DMS153 treated with DMSO at 0.1 percent for 48 hours (cell line): ENCODE data around the gene ZIC5.

ENCODE experiments used
- DNase-seq: peaks from one replicate; lab custom pipeline; 2025; ENCODE audit not compliant: unreplicated experiment; lab: John Stamatoyannopoulos, UW

The ZIC5 gene

DNA sequence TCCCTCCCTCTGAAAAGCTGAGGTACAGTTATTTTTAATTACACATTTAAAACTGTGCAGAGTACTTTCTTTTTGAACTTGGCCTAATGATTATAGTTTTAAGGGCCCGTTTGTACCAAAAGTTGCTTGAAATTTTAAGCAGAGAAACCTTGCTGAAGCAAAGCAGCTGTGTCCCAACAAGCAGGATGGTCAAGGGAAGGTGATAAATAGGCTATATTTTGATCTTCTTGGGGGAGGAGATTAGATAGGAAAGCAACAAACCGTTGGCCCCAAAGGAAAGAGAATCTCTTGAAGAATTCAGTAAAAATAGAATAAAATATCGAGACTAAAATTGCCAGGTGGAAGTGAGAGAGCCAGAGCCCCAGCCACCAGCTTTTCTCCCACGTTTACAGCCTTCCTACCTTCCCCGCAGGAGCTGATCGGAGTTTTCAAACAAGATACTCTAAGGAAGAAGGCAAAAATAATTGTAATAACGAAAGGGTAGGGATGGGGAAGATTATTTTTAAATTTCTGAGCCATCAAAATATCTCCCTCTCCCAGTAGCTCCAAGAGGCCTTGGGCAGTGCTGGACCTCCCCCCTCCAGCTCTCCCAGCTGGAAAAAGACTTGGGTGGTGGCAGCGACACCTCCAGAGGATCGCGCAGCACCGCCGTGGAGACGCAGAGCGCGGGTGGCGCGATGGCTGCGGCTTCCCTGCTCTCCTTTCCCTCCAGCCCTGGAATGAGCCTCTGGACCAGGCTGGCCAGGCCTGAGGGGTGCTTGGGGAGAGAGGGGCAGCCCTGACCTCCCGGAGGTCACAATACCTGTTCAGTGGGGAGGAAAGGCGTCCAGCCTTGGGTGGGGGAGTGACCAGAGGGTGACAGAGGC is 15.8 kb upstream of the ZIC5 start:
- no peak for DNase-seq

DNA sequence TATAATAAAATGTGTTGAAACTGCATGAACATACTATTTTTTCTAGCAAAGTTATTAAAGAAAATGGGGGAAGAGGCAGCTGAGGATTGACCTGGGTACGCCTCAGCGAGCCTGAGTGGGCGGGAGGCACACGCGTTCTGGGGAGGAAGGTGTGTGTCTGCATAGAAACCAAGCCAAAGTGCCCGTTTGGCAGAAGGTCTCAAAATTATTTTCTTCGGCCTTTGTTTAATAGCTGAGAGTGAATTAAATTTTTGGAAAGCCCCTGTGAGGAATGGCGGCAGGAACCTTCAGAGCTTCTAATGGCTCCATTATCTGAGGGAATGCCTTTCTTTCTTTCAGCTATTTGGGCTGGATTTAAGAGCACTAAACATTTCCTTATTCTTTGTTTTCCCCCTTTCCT is 15.2 kb upstream of the ZIC5 start:
- DNase-seq, result no peak

DNA sequence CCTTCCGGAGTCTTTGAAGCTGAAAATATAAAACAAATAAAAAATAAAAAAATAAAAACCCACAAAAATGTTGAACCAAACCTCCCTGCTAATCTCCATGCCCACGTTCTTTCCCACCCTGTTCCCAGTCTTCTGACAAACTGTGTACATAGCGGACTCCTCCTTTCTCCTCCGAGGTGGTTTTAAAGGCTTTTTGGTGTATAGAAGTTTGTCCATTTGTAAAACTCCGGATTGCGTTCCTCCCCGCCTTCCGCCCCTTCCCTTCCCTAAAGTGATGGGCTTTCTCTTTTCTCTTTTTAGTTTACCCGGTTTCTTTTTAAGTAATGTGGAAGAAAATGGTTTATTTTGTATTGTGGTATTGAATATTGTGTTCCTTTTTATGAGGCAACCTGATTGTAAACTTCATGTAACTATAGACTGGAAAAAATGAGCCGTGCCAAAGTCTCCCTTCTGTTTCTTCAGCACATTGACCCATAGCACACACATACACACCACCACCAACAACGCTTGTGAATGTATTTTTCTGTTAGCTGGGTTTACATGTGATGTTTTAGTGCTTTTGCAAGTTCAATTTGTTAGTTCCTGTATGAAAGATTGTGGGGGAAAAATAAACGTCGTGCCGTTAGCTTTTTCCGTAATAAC is 14.4 kb upstream of the ZIC5 start:
- DNase-seq, result no peak

DNA sequence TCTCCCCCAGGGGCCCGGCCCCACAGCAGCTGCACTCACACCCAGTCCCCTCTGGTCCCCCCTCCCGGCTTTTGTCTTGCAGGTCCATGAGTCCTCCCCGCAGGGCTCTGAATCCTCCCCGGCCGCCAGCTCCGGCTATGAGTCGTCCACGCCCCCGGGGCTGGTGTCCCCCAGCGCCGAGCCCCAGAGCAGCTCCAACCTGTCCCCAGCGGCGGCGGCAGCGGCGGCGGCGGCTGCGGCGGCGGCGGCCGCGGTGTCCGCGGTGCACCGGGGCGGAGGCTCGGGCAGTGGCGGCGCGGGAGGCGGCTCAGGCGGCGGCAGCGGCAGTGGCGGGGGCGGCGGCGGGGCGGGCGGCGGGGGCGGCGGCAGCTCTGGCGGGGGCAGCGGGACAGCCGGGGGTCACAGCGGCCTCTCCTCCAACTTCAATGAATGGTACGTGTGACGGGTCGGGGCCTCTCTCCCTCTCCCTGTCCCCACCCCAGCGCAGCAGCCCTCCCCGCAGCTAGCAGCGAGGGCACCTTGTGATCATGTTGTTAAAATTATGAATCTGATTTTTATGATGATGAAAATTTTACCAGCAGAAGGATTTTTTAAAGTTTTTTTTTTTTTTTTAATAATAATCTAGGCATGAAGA is 13.8 kb upstream of the ZIC5 start:
- no peak for DNase-seq

DNA sequence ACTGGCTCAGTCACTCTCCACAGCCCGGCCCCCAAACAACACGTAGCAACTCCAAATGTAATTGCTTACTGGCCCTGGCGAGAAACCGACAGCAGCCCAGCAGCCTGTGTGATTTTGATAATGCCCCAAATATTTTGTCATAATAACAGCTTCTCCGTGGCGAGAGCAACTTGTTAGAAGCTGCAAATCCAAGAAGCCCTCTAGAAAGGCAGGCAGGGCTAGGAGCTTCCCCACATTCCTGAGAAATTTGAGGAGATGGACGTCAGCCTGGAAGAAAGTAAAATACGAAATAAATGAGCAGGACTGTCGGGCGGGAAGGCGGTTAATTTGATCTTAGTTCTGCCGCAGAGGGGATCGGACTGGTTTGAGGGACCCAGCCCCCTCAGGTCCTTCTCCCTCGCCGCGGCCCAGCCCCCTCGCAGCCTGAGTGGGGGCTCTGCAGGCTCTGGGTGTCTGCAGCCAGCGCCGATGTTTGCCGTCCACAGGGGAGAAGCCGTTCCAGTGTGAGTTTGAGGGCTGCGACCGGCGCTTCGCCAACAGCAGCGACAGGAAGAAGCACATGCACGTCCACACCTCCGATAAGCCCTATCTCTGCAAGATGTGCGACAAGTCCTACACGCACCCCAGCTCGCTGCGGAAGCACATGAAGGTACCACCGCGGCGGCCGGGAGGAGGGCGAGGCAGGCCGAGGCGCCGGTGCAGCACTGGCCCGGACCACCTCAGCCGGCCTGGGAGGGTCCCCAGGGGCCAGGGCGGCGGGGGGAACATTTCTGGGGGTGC is 13.1 kb upstream of the ZIC5 start:
- no peak for DNase-seq

DNA sequence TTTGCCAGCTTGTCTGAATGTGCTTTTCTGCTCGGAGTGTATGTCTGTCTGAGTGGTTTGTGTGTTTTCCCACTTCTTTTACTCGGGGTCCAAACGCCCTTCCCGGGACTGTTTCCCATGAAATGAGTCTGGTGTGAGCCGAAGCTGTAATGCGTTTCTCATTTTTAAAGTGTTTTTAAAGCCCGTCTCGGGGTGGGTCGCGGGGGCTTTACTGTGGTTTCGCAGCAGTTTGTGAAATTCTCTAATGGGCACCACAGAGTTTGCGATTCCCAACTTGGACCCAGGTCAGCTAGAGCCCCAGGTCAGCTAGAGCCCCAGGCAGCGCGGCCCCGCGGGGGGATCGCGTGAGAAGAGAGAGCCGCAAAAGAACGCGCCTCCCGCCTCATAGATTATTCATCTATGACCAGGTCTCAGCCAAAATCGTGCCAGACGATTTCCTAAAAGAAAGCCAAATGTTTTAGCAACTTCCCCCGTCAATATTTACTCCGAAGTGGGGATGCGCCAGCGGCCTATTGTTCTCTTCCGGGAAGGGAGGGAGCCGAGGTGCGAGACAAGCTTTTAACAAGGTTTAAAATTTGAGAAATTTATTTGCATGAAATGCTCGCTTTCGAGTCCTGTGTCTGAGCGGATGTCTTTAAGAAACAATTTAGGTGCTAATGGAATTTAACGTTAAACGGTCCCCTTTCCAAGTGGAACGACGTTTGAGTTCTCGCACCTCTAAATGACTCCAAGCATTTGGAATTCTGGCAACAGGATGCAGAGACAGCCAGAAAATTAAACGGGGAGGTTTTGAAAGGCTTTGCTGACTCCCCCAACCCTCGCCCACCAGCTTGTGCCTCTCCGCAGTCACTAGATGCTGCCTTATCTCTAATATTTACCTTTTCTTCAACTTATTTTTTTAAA is 12.2 kb upstream of the ZIC5 start:
- no peak for DNase-seq

DNA sequence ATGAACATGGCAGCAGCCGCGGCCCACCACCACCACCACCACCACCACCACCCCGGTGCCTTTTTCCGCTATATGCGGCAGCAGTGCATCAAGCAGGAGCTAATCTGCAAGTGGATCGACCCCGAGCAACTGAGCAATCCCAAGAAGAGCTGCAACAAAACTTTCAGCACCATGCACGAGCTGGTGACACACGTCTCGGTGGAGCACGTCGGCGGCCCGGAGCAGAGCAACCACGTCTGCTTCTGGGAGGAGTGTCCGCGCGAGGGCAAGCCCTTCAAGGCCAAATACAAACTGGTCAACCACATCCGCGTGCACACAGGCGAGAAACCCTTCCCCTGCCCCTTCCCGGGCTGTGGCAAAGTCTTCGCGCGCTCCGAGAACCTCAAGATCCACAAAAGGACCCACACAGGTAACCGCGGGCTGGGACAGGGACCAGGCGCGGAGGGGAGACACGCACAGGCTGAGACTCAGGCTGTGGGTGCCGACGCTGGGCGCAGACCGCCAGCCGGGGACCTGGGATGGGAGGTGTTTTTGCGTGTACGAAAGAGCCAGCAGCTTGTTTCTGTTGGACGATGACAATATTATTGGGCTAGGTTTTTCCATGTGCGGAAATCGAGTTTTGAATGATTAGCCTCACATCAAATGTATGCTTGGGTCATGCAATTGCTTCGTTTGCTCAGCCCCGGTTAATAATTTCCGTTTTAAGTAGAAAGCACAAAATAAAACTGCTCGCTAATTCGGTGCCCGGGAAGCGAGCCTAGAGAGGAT is 11.3 kb upstream of the ZIC5 start:
- no peak for DNase-seq

DNA sequence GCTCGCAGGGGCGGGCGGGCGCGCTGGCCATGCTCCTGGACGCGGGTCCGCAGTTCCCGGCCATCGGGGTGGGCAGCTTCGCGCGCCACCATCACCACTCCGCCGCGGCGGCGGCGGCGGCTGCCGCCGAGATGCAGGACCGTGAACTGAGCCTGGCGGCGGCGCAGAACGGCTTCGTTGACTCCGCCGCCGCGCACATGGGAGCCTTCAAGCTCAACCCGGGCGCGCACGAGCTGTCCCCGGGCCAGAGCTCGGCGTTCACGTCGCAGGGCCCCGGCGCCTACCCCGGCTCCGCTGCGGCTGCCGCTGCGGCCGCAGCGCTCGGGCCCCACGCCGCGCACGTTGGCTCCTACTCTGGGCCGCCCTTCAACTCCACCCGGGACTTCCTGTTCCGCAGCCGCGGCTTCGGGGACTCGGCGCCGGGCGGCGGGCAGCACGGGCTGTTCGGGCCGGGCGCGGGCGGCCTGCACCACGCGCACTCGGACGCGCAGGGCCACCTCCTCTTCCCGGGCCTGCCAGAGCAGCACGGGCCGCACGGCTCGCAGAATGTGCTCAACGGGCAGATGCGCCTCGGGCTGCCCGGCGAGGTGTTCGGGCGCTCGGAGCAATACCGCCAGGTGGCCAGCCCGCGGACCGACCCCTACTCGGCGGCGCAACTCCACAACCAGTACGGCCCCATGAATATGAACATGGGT is 10.6 kb upstream of the ZIC5 start:
- DNase-seq, result no peak

DNA sequence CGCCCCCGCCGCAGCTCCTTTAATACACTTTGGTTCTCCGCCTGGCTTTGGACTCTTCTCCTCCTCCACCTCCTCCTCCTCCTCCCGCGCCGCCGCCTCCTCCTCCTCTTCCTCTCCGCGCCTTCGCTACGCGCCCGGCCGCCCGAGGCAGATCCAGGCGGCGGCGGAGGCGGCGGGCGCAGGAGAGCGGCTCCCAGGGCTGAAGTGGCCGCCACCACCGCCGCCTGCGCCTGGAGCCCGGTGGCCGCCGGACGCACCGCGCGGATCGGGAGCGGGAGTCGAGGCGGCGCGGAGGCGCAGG is 10.1 kb upstream of the ZIC5 start, which contains the start of gene ZIC2:
Gene ZIC2, plus strand, starts transcription at position 50 of the 301 bp plus-strand sequence. CDS start 281 bp downstream, outside the sequence.
- no peak for DNase-seq

DNA sequence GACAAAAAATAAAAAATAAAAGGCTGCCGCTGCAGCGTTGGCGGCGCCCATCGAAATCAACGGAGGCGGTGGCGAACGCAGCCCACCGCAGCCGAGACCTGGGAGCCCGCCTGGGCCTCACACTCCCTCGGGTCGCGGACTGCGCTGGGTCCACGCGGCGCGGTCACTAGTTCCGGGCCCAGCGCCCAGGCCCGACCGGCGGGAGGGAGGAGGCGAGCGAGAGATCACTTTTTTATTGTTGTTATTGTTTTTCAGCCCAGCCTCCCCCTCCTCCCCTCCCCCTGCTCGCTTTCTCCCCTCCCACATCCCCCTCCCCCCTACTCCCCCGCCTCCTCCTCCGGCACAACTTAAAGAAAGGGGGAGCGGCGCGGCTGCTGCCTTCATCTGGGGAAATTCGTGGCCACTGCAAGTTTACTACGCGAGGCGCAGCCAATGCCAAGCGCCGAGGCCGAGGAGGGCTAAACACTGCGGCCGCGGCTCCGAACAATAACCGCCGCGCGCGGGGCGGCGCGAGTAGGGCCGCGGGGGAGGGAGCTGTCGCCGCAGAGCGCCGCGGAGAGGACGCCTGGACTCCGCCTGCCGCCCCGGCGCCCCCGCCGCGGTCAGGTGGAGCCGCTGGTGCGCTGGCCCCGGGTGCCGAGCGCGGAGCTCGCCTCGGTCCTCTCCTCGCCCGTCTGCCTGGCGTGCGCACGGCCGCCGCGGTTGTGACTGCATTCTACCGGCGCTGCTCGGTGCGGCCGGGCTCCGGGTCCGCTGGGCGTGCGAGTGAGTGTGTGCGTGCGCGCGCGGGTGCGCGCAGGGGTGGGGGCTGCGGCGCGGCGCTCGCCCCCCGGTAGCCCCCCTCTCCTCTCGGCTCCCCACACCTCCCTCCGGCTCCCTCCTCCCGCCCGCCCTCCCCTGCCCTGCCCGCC is 9.5 kb upstream of the ZIC5 start:
- peak; percentile 57 for DNase-seq

DNA sequence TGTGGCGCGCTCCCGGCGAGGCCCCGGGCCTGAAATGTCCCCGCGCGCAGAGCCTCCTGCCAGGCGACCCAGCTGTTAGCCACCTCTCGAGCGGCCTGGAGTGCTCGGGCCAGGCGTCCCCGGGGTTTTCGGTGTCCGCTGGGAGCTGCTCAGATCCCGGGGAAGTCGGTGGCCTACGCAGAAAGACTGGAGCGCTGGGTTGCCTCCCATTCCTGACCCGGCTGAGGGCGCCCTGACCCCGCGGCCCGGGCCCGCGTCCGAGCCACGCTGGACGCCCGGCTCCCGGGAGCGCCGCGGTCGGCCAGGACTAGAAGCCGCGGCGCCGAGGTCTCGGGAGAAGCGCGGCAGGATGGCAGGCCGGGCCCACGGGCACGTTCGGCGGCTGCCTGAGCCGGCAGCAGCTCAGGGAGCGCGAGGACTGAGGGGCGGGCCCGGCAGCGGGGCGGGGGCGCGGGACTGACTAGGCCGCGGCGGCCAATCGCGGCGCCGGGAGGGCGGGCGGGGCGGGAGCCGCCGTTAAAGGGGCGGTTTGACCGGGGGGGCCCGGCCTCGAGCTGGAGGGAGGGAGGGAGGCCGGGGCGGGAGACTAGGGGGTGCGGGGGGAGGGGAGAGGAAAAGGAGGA is 8.7 kb upstream of the ZIC5 start:
- no peak for DNase-seq

DNA sequence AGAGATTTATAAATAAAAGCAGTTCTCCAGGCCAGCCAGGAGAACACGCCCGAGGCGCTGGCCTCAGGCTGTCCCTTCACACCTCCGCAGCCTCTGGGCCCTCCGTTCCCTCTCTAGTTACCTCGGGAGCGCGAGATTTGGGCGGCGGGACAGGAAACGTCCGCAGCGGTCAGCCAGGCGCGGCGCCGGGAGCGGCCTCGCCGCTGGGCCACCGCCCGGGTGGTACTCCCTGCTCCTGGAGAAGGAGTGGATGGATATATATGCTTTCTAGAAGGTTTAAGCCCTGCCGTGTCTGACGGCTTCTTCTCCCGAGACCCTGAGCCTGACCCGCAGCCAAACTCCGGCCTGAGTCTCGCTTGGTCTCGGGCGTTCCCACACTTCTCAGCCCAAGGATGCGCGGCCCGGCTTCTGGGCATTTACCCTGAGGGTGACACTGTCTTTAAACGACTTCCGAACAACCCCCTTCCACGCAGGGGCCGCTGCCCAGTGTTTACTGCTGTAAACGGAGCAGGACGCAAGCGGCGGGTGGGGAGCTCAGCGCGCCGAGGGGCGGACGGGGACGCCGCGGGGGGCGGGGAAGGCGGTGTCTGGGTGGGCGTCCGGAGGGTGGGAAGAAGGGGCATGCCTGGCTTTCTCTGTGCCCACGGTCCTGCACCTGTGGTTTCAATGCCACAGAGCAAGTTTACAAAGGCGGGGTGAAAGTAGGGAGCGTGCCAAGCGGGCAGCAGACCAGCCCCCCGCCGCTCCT is 8.1 kb upstream of the ZIC5 start:
- DNase-seq, result no peak

DNA sequence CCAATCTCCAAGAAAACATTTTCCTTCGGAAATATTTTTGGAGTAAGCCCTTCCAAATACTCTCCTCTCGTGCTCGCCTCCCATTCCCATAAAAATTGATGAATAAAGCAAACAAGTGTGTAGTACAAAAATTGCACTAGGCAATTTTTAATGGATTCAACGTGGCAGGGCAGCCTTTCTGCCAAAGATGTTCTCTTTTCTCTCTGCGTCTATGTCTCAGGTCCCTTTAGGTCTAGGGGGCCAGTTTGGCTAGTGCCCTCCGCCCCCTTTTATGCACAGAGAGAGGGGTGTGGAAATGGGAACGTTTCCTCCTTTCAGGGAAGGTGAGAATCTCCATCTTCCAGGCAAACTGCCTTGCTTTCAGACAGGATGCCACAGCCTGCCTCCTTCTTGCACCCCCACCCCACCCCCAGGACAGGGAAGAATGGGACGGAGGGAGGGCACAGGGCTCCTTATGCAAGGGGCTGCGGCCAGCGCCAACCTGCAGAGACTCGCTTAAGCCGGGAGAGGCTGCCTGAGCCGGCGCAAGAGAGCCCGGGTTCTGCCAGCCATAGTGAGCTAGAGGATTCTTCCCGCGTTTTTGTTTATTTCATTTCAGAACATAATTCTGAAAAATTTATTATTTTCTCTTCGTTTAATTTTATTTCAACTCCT is 7.4 kb upstream of the ZIC5 start:
- DNase-seq, result no peak

DNA sequence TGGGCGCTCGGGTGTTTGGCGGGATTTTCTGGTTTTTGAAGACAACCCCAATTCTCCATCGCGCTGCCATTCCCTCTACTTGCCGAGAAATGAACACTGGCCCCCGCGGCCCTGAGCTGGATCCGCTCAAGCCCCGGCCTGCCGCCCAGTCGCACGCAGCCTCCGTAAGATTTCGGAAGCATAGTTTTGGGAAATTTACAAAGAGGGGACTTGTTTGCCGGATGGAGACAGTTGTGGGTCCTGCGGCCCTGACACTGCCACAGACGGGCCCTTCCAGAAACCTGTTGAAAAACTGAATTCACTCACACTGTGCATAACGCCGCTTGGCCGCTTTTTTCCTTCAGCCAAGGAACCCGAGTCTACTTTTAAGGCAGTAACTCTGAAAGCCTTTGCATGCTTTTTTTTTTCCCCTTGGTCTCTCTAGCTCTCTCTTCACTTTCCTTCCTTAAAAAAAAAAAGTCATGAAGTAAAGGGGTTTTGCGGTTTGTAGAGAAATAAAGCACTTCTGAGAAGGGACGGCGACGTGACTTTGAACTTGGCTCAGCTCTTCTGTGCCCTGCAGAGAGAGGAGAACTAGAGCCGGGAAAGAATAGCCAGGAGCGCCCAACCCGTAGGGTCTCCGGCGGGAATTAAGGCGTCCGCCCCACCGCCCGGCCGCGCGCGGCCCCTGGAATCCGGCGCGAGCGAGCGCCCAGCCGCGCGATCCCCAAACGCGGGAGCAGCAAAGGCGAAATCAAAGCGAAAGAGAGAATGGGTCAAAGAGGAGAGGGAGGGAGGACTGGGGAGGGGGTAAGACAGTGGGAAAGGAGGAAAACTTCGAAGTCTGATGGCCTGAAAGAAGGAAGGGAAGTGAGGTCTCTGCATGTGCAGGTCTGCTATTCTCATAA is 6.6 kb upstream of the ZIC5 start:
- no peak for DNase-seq

DNA sequence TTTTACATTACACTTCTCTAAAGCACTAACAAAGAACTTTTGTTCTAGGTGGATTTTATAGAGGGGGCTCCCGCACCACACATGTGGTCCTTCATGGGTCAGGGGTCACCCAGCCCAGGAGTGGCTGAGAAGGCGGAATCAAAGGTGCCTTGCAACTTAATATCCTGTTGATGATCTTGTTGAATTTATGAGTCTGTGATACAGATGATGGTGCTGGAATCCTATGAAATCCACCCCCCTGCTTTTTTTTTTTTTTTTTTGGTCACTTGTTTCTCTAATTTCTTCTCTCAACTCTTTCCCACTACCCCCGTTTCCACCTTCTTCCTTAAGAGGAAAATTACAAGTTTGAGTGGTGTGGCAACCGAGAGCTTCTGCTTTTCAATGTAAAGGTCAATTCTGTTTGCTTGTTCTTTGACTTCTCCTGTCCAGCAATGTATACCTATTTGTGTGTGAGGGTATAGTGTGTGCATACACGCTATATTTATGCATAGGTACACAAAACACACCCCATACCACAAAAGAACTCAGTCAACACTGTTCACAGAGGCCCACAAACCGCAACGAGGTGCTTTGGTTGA is 5.9 kb upstream of the ZIC5 start:
- no peak for DNase-seq
